Measurements from ENCODE around the gene CCDC12.

GRCh38 chr3:46906471-46907058, 70.0 kb downstream of the CCDC12 start:
- no peak for TF ChIP-seq POLR2AphosphoS5 (IDR thresholded peaks at IDR 0.05; ENCODE audit: borderline replicate concordance, low read depth, low read length)
- TF ChIP-seq FOXP2 (optimal IDR thresholded peaks at IDR 0.05; ENCODE audit: control extremely low read depth, extremely low read length, insufficient read depth), result no peak

Data from SK-N-MC (cell line).